GM23338 (cell line): ENCODE measurements around the gene OR12D3. TPM values are rescaled to one million over a fixed set of nuclear protein-coding genes. Genes with fewer than 3 reads are reported as not detected.

ENCODE experiments used
- ATAC-seq: fragments of 200-7000 bp; cut with Tn5 transposase; 3 replicates; pipeline ENCODE4 v1.9.1; 2020
- DNase-seq: peaks from one replicate; pipeline ENCODE4 v3.0.0-alpha.2; 2015; ENCODE audit warnings: low spot score
- H2AFZ ChIP-seq: fragments of 200-600 bp; sonication (generic); 2 replicates; pipeline ENCODE4 v1.8.0; 2016; ENCODE audit warnings: antibody characterized with exemption, mild to moderate bottlenecking, moderate library complexity
- H3F3A ChIP-seq: fragments of 200-600 bp; sonication (generic); replicated peaks from 2 replicates; pipeline ENCODE4 v1.8.0; 2017; ENCODE audit warnings: antibody characterized with exemption, mixed run types, low read depth
- H3K27ac ChIP-seq: fragments of 200-600 bp; sonication (generic); 2 replicates; pipeline ENCODE4 v1.6.1; 2016; ENCODE audit warnings: low read depth
- H3K27me3 ChIP-seq: fragments of 200-600 bp; sonication (generic); 2 replicates; pipeline ENCODE4 v1.8.0; 2016; ENCODE audit warnings: mild to moderate bottlenecking, mixed run types, moderate library complexity; ENCODE audit not compliant: insufficient read depth
- H3K36me3 ChIP-seq: fragments of 200-600 bp; sonication (generic); 2 replicates; pipeline ENCODE4 v1.8.0; 2016; ENCODE audit warnings: mild to moderate bottlenecking; ENCODE audit not compliant: insufficient read depth
- H3K4me1 ChIP-seq: fragments of 200-600 bp; sonication (generic); 2 replicates; pipeline ENCODE4 v1.8.0; 2016; ENCODE audit warnings: mild to moderate bottlenecking, moderate library complexity; ENCODE audit not compliant: insufficient read depth
- H3K4me2 ChIP-seq: fragments of 200-600 bp; sonication (generic); 2 replicates; pipeline ENCODE4 v1.7.1; 2017; ENCODE audit warnings: mixed run types
- H3K4me3 ChIP-seq: fragments of 200-600 bp; sonication (generic); 2 replicates; pipeline ENCODE4 v1.6.1; 2016; ENCODE audit warnings: mixed run types
- H3K79me2 ChIP-seq: fragments of 200-600 bp; sonication (generic); replicated peaks from 2 replicates; pipeline ENCODE4 v1.8.0; 2017; ENCODE audit warnings: mild to moderate bottlenecking; ENCODE audit not compliant: insufficient read depth
- H3K9me2 ChIP-seq: fragments of 200-600 bp; sonication (generic); 2 replicates; pipeline ENCODE4 v1.8.0; 2017; ENCODE audit not compliant: insufficient read depth
- H4K20me1 ChIP-seq: fragments of 200-600 bp; sonication (generic); replicated peaks from 2 replicates; pipeline ENCODE4 v1.8.0; 2017; ENCODE audit warnings: mild to moderate bottlenecking; ENCODE audit not compliant: insufficient read depth
- H3K27ac Mint-ChIP-seq: 2 replicates; pipeline ENCODE4 v1.8.0; 2020; ENCODE audit warnings: inconsistent platforms, mild to moderate bottlenecking, moderate library complexity, mixed read lengths
- H3K27me3 Mint-ChIP-seq: 3 replicates; pipeline ENCODE4 v1.8.0; 2022; ENCODE audit warnings: low read depth, mild to moderate bottlenecking, moderate library complexity, mixed read lengths, inconsistent platforms; ENCODE audit not compliant: insufficient read depth, poor library complexity
- H3K36me3 Mint-ChIP-seq: 3 replicates; pipeline ENCODE4 v1.8.0; 2021; ENCODE audit warnings: low read depth, mild to moderate bottlenecking, inconsistent platforms, moderate library complexity, mixed read lengths
- H3K4me1 Mint-ChIP-seq: 3 replicates; pipeline ENCODE4 v1.8.0; 2020; ENCODE audit warnings: mild to moderate bottlenecking, inconsistent platforms, mixed read lengths
- H3K4me3 Mint-ChIP-seq: 3 replicates; pipeline ENCODE4 v1.8.0; 2021; ENCODE audit warnings: moderate library complexity, mild to moderate bottlenecking, inconsistent platforms, mixed read lengths
- H3K9me3 Mint-ChIP-seq: 3 replicates; pipeline ENCODE4 v1.8.0; 2020; ENCODE audit warnings: moderate library complexity, mild to moderate bottlenecking, inconsistent platforms, mixed read lengths
- CREB1 ChIP-seq: fragments of 250-450 bp; sonication (Bioruptor Pico); IDR thresholded peaks from 2 replicates; pipeline ENCODE4 v1.5.0; 2020; ENCODE audit warnings: low read depth, mild to moderate bottlenecking, moderate library complexity
- EZH2phosphoT487 ChIP-seq: fragments of 200-600 bp; sonication (generic); IDR thresholded peaks from one replicate; pipeline ENCODE4 v1.8.1; 2018; ENCODE audit warnings: antibody characterized with exemption; ENCODE audit not compliant: unreplicated experiment
- JUNB ChIP-seq: IDR thresholded peaks from one replicate; pipeline ENCODE4 v1.6.1; 2016; ENCODE audit warnings: antibody characterized with exemption; ENCODE audit not compliant: unreplicated experiment
- NANOG ChIP-seq: IDR thresholded peaks from 2 replicates; pipeline ENCODE4 v1.6.1; 2016; ENCODE audit warnings: antibody characterized with exemption, borderline replicate concordance
- POLR2AphosphoS5 ChIP-seq: IDR thresholded peaks from 2 replicates; pipeline ENCODE4 v1.6.1; 2016; ENCODE audit warnings: antibody characterized with exemption, low read depth
- STAT1 ChIP-seq: IDR thresholded peaks from one replicate; pipeline ENCODE4 v1.6.1; 2016; ENCODE audit warnings: antibody characterized with exemption; ENCODE audit not compliant: unreplicated experiment
- long read RNA-seq: library from polyadenylated mRNA; unstranded; transcript quantifications from one replicate; pipeline ENCODE4 v2.0.0, GENCODE V29; 2020; ENCODE audit not compliant: unreplicated experiment
- polyA plus RNA-seq: library from polyadenylated mRNA; unstranded; fragments of >200 nt; fragmentation: Nextera tagmentation; extraction: Ambion mirVana; gene quantifications from 2 replicates; pipeline ENCODE4 v1.2.1, GENCODE V29; 2016
- total RNA-seq: library from RNA; depleted of rRNA; stranded (reverse); fragments of >200 nt; shearing (Covaris generic); gene quantifications from 2 replicates; pipeline ENCODE4 v1.2.3, GENCODE V29; 2014; rRNA removed
- TF ChIP-seq, protein P1 (sequence below): fragments of 250-450 bp; sonication (Bioruptor Pico); IDR thresholded peaks from 2 replicates; pipeline ENCODE4 v1.5.0; 2020; ENCODE audit warnings: mild to moderate bottlenecking, moderate library complexity
- TF ChIP-seq, protein P2 (sequence below): IDR thresholded peaks from one replicate; pipeline ENCODE4 v1.6.1; 2018; ENCODE audit warnings: antibody characterized with exemption; ENCODE audit not compliant: unreplicated experiment
- TF ChIP-seq, protein P3 (sequence below), 2 experiments: fragments of 200-600 bp in 1 of 2; sonication (generic) in 1 of 2; conservative IDR thresholded peaks; 2 replicates each; pipeline versions ENCODE4 v1.5.1 to v1.6.1; 2016 to 2017; ENCODE audit warnings: antibody characterized with exemption in 2 of 2, low read depth in 2 of 2, mild to moderate bottlenecking in 2 of 2, moderate library complexity in 1 of 2

OR12D3 gene, protein sequence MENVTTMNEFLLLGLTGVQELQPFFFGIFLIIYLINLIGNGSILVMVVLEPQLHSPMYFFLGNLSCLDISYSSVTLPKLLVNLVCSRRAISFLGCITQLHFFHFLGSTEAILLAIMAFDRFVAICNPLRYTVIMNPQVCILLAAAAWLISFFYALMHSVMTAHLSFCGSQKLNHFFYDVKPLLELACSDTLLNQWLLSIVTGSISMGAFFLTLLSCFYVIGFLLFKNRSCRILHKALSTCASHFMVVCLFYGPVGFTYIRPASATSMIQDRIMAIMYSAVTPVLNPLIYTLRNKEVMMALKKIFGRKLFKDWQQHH
- not detected in 2 replicates for total RNA-seq
- polyA plus RNA-seq = not detected in 2 replicates
- long read RNA-seq = 0 reads

DNA sequence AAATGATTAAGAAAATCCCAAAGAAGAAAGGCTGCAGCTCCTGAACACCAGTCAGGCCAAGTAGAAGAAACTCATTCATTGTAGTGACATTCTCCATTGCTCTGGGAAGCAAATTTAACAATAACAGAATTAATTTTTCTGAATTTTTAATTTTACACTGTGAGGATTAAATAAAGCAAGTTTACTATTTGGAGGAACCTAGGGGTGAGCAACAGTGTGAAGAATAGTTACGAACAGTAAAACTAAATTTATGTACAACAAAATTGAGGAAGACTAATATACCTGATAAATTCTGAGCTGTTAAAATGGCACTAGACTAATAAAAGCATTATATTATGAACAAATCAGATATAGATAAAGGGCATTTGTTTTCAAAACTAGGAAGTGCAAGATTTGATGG is at the start of gene OR12D3:
Gene OR12D3, minus strand, starts transcription at position 101 of the 400 bp plus-strand sequence. Its CDS starts 4 bp downstream, at position 97.
- no peak within 1 kb of the TSS for H3K4me3 Mint-ChIP-seq

More for the DNA sequence above, at the start of gene OR12D3:
- no peaks in the 10 kb centered on the region for H3F3A ChIP-seq
- H3K4me3 ChIP-seq = no peak within 1 kb of the TSS
- no peaks in the 10 kb centered on the region for H3K27me3 ChIP-seq
- no peaks in the 10 kb centered on the region for H3K36me3 Mint-ChIP-seq
- H3K27me3 Mint-ChIP-seq = peaks cover 4% of the 10 kb centered on the region
- H3K4me2 ChIP-seq = no peak within 1 kb of the TSS
- no peaks in the 10 kb centered on the region for H3K36me3 ChIP-seq
- no peak within 1 kb of the TSS for H3K27ac ChIP-seq
- no peak for DNase-seq
- H3K4me1 Mint-ChIP-seq = peaks cover 4% of the 10 kb centered on the region; the same call in 2 of the 3 replicates
- TF ChIP-seq CREB1 (CRISPR knock-in tag) = no peak
- no peak for TF ChIP-seq POLR2AphosphoS5
- TF ChIP-seq, protein P1, sequence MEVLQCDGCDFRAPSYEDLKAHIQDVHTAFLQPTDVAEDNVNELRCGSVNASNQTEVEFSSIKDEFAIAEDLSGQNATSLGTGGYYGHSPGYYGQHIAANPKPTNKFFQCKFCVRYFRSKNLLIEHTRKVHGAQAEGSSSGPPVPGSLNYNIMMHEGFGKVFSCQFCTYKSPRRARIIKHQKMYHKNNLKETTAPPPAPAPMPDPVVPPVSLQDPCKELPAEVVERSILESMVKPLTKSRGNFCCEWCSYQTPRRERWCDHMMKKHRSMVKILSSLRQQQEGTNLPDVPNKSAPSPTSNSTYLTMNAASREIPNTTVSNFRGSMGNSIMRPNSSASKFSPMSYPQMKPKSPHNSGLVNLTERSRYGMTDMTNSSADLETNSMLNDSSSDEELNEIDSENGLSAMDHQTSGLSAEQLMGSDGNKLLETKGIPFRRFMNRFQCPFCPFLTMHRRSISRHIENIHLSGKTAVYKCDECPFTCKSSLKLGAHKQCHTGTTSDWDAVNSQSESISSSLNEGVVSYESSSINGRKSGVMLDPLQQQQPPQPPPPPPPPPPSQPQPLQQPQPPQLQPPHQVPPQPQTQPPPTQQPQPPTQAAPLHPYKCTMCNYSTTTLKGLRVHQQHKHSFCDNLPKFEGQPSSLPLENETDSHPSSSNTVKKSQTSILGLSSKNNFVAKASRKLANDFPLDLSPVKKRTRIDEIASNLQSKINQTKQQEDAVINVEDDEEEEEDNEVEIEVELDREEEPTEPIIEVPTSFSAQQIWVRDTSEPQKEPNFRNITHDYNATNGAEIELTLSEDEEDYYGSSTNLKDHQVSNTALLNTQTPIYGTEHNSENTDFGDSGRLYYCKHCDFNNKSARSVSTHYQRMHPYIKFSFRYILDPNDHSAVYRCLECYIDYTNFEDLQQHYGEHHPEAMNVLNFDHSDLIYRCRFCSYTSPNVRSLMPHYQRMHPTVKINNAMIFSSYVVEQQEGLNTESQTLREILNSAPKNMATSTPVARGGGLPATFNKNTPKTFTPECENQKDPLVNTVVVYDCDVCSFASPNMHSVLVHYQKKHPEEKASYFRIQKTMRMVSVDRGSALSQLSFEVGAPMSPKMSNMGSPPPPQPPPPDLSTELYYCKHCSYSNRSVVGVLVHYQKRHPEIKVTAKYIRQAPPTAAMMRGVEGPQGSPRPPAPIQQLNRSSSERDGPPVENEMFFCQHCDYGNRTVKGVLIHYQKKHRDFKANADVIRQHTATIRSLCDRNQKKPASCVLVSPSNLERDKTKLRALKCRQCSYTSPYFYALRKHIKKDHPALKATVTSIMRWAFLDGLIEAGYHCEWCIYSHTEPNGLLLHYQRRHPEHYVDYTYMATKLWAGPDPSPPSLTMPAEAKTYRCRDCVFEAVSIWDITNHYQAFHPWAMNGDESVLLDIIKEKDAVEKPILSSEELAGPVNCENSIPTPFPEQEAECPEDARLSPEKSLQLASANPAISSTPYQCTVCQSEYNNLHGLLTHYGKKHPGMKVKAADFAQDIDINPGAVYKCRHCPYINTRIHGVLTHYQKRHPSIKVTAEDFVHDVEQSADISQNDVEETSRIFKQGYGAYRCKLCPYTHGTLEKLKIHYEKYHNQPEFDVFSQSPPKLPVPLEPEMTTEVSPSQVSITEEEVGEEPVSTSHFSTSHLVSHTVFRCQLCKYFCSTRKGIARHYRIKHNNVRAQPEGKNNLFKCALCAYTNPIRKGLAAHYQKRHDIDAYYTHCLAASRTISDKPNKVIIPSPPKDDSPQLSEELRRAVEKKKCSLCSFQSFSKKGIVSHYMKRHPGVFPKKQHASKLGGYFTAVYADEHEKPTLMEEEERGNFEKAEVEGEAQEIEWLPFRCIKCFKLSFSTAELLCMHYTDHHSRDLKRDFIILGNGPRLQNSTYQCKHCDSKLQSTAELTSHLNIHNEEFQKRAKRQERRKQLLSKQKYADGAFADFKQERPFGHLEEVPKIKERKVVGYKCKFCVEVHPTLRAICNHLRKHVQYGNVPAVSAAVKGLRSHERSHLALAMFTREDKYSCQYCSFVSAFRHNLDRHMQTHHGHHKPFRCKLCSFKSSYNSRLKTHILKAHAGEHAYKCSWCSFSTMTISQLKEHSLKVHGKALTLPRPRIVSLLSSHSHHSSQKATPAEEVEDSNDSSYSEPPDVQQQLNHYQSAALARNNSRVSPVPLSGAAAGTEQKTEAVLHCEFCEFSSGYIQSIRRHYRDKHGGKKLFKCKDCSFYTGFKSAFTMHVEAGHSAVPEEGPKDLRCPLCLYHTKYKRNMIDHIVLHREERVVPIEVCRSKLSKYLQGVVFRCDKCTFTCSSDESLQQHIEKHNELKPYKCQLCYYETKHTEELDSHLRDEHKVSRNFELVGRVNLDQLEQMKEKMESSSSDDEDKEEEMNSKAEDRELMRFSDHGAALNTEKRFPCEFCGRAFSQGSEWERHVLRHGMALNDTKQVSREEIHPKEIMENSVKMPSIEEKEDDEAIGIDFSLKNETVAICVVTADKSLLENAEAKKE (CRISPR knock-in tag) = no peak
- TF ChIP-seq NANOG = no peak
- no peak for TF ChIP-seq EZH2phosphoT487
- TF ChIP-seq, protein P2, sequence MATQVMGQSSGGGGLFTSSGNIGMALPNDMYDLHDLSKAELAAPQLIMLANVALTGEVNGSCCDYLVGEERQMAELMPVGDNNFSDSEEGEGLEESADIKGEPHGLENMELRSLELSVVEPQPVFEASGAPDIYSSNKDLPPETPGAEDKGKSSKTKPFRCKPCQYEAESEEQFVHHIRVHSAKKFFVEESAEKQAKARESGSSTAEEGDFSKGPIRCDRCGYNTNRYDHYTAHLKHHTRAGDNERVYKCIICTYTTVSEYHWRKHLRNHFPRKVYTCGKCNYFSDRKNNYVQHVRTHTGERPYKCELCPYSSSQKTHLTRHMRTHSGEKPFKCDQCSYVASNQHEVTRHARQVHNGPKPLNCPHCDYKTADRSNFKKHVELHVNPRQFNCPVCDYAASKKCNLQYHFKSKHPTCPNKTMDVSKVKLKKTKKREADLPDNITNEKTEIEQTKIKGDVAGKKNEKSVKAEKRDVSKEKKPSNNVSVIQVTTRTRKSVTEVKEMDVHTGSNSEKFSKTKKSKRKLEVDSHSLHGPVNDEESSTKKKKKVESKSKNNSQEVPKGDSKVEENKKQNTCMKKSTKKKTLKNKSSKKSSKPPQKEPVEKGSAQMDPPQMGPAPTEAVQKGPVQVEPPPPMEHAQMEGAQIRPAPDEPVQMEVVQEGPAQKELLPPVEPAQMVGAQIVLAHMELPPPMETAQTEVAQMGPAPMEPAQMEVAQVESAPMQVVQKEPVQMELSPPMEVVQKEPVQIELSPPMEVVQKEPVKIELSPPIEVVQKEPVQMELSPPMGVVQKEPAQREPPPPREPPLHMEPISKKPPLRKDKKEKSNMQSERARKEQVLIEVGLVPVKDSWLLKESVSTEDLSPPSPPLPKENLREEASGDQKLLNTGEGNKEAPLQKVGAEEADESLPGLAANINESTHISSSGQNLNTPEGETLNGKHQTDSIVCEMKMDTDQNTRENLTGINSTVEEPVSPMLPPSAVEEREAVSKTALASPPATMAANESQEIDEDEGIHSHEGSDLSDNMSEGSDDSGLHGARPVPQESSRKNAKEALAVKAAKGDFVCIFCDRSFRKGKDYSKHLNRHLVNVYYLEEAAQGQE = no peak
- TF ChIP-seq, protein P3, sequence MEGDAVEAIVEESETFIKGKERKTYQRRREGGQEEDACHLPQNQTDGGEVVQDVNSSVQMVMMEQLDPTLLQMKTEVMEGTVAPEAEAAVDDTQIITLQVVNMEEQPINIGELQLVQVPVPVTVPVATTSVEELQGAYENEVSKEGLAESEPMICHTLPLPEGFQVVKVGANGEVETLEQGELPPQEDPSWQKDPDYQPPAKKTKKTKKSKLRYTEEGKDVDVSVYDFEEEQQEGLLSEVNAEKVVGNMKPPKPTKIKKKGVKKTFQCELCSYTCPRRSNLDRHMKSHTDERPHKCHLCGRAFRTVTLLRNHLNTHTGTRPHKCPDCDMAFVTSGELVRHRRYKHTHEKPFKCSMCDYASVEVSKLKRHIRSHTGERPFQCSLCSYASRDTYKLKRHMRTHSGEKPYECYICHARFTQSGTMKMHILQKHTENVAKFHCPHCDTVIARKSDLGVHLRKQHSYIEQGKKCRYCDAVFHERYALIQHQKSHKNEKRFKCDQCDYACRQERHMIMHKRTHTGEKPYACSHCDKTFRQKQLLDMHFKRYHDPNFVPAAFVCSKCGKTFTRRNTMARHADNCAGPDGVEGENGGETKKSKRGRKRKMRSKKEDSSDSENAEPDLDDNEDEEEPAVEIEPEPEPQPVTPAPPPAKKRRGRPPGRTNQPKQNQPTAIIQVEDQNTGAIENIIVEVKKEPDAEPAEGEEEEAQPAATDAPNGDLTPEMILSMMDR (conservative IDR thresholded peaks at IDR 0.05; ENCODE audit: low read depth in 2 of 2) = no peak
- TF ChIP-seq STAT1 = no peak
- no peak for TF ChIP-seq JUNB
- no peaks in the 10 kb centered on the region for H3K9me3 Mint-ChIP-seq
- no peak for ATAC-seq
- no peaks in the 10 kb centered on the region for H4K20me1 ChIP-seq
- no peaks in the 10 kb centered on the region for H3K9me2 ChIP-seq
- no peak within 1 kb of the TSS for H3K27ac Mint-ChIP-seq
- H3K79me2 ChIP-seq = no peaks in the 10 kb centered on the region
- no peak within 1 kb of the TSS for H2AFZ ChIP-seq
- H3K4me1 ChIP-seq = no peaks in the 10 kb centered on the region
